Endothelial cell of umbilical vein (primary cell): ENCODE results near the gene ADGRD1. TPM values are rescaled to one million over a fixed set of nuclear protein-coding genes. Genes with fewer than 3 reads are reported as not detected.

ENCODE experiments used
- BruUV-seq: library from RNA; stranded (reverse); fragments of 400-500 nt; replicated peaks from 2 replicates; lab custom pipeline; 2021; lab: Mats Ljungman, UMichigan
- CTCF ChIA-PET: fragments of 300-600, 350-600 bp; sonication (Branson Sonifier 250); formaldehyde crosslinking; loops from one replicate; lab custom pipeline; 2021; ENCODE audit warnings: antibody characterized with exemption, inconsistent platforms; lab: Charles Lee
- POLR2A ChIA-PET: fragments of 300-600, 350-600 bp; sonication (Branson Sonifier 250); formaldehyde crosslinking; loops from one replicate; lab custom pipeline; 2021; ENCODE audit warnings: antibody characterized with exemption, inconsistent platforms; lab: Charles Lee
- DNase-seq: peaks from one replicate; pipeline ENCODE4 v3.0.0-alpha.2; 2011; ENCODE audit warnings: low read depth, low spot score
- FAIRE-seq: peaks from 2 replicates; lab custom pipeline; 2011; peaks lifted over from hg19 to GRCh38; lab: Jason Lieb, UNC
- H2AFZ ChIP-seq: 2 replicates; pipeline ENCODE4 v1.6.0; 2012; ENCODE audit warnings: low read depth, low read length, control low read depth, inconsistent platforms
- H3K27ac ChIP-seq: 2 replicates; pipeline ENCODE4 v1.5.1; 2011; ENCODE audit warnings: low read depth, mild to moderate bottlenecking, control low read depth, low read length, moderate library complexity; ENCODE audit not compliant: insufficient read depth
- H3K27me3 ChIP-seq, 2 experiments: 2 replicates each; pipeline versions ENCODE4 v1.6.0 to v1.6.1; 2011; ENCODE audit warnings: low read length in 2 of 2, mixed read lengths in 1 of 2; ENCODE audit not compliant: control insufficient read depth in 2 of 2, insufficient read depth in 2 of 2
- H3K36me3 ChIP-seq, 2 experiments: 2 replicates in 1 of 2; 3 replicates in 1 of 2; pipeline ENCODE4 v1.5.1; 2011; ENCODE audit warnings: low read length in 2 of 2, mild to moderate bottlenecking in 1 of 2, moderate library complexity in 1 of 2; ENCODE audit not compliant: control insufficient read depth in 2 of 2, insufficient read depth in 2 of 2; ENCODE audit errors: extremely low read depth in 1 of 2
- H3K4me1 ChIP-seq: 3 replicates; pipeline ENCODE4 v1.5.1; 2011; ENCODE audit warnings: mild to moderate bottlenecking, low read length; ENCODE audit not compliant: control insufficient read depth, insufficient read depth; ENCODE audit errors: extremely low read depth
- H3K4me2 ChIP-seq: 2 replicates; pipeline ENCODE4 v1.6.1; 2011; ENCODE audit warnings: low read length, control low read depth, mixed read lengths; ENCODE audit not compliant: insufficient read depth
- H3K4me3 ChIP-seq, 3 experiments: fragments of 200-600 bp in 1 of 3; sonication (generic), shearing (Covaris generic) in 1 of 3; replicated peaks in 1 of 3; 2 replicates each; pipeline ENCODE4 v1.5.1; 2011 to 2016; ENCODE audit warnings: control low read depth in 3 of 3, low read length in 3 of 3, mild to moderate bottlenecking in 2 of 3, inconsistent platforms in 1 of 3, low read depth in 1 of 3, moderate library complexity in 1 of 3; ENCODE audit not compliant: insufficient read depth in 1 of 3
- H3K79me2 ChIP-seq: 2 replicates; pipeline ENCODE4 v1.6.0; 2012; ENCODE audit warnings: low read length, inconsistent platforms; ENCODE audit not compliant: control insufficient read depth, insufficient read depth
- H3K9ac ChIP-seq: replicated peaks from 2 replicates; pipeline ENCODE3; 2011; ENCODE audit warnings: low read length, control low read depth; ENCODE audit not compliant: insufficient read depth; ENCODE audit errors: extremely low read depth
- H3K9me1 ChIP-seq: replicated peaks from 3 replicates; pipeline ENCODE4 v1.6.0; 2011; ENCODE audit warnings: mild to moderate bottlenecking, low read length; ENCODE audit not compliant: control insufficient read depth, insufficient read depth; ENCODE audit errors: extremely low read depth
- H3K9me3 ChIP-seq: replicated peaks from 2 replicates; pipeline ENCODE4 v1.5.1; 2012; ENCODE audit warnings: low read length, inconsistent platforms; ENCODE audit not compliant: control insufficient read depth, insufficient read depth
- H4K20me1 ChIP-seq: replicated peaks from 2 replicates; pipeline ENCODE3; 2011; ENCODE audit warnings: mild to moderate bottlenecking, low read length; ENCODE audit not compliant: control insufficient read depth, insufficient read depth; ENCODE audit errors: extremely low read depth
- EZH2 ChIP-seq: IDR thresholded peaks from 2 replicates; pipeline ENCODE4 v1.6.1; 2012; ENCODE audit warnings: borderline replicate concordance, low read depth, mild to moderate bottlenecking, moderate library complexity, low read length, inconsistent platforms; ENCODE audit not compliant: severe bottlenecking
- FOS ChIP-seq: IDR thresholded peaks from 2 replicates; pipeline ENCODE4 v1.6.1; 2011; ENCODE audit warnings: mild to moderate bottlenecking, low read length, moderate library complexity, borderline replicate concordance; ENCODE audit not compliant: insufficient read depth
- GATA2 ChIP-seq: IDR thresholded peaks from 2 replicates; pipeline ENCODE4 v1.7.0; 2011; ENCODE audit warnings: low read depth, mild to moderate bottlenecking, moderate library complexity, mixed read lengths, low read length; ENCODE audit not compliant: insufficient read length, insufficient read depth
- JUN ChIP-seq: IDR thresholded peaks from 2 replicates; pipeline ENCODE4 v1.6.1; 2011; ENCODE audit warnings: borderline replicate concordance, low read depth; ENCODE audit not compliant: insufficient read length, insufficient read depth
- MYC ChIP-seq: IDR thresholded peaks from one replicate; pipeline ENCODE4 v1.6.1; 2011; ENCODE audit warnings: mild to moderate bottlenecking, low read depth, low read length
- POLR2A ChIP-seq: IDR thresholded peaks from 2 replicates; pipeline ENCODE4 v1.6.1; 2012; ENCODE audit warnings: low read depth, mild to moderate bottlenecking, control low read depth, low read length
- POLR2AphosphoS5 ChIP-seq: IDR thresholded peaks from 2 replicates; pipeline ENCODE4 v1.6.1; 2012; ENCODE audit warnings: low read depth, mild to moderate bottlenecking, control low read depth, low read length, moderate library complexity; ENCODE audit not compliant: insufficient read depth
- dilution Hi-C: fragments of 300-500 bp; cut with MboI; formaldehyde crosslinking; loops from one replicate; pipeline ENCODE4 v1.15.0; 2019; ENCODE audit warnings: low sequenced_read_pairs; ENCODE audit not compliant: extremely low pct_ligation_motif_present
- intact Hi-C: fragments of 100-400 bp; cut with micrococcal nuclease; formaldehyde crosslinking; loops from one replicate; pipeline ENCODE4 v1.10.0; 2022
- polyA plus RNA-seq, 4 experiments: library from polyadenylated mRNA; depleted of rRNA in 3 of 4; stranded (reverse) in 3 of 4; unstranded in 1 of 4; fragments of >200 nt; gene quantifications; 2 replicates each; pipeline versions ENCODE4 v1.2.1 to v1.2.3, GENCODE V29; 2011 to 2012; ENCODE audit warnings: missing spikeins in 1 of 4
- total RNA-seq: library from RNA; stranded (reverse); gene quantifications from 2 replicates; pipeline ENCODE4 v1.2.3, GENCODE V29; 2021
- TF ChIP-seq, protein P1 (sequence below), 2 donors: IDR thresholded peaks; 1 replicate in 1 of 2; 2 replicates in 1 of 2; pipeline ENCODE4 v1.5.1; 2011; ENCODE audit warnings: low read length in 2 of 2, mild to moderate bottlenecking in 2 of 2, moderate library complexity in 2 of 2, control low read depth in 1 of 2, inconsistent platforms in 1 of 2, low read depth in 1 of 2; ENCODE audit not compliant: insufficient read depth in 1 of 2; ENCODE audit errors: extremely low read depth in 1 of 2
- TF ChIP-seq, protein P2 (sequence below): IDR thresholded peaks from 2 replicates; pipeline ENCODE4 v1.6.1; 2011; ENCODE audit not compliant: insufficient read depth, insufficient read length

Gene ADGRD1
- total and polyA plus RNA-seq, 2 donors (not counting 3 experiments of a cell fraction or from before 2014, with no cell fraction given) = 0.07 TPM; not detected in 1

DNA sequence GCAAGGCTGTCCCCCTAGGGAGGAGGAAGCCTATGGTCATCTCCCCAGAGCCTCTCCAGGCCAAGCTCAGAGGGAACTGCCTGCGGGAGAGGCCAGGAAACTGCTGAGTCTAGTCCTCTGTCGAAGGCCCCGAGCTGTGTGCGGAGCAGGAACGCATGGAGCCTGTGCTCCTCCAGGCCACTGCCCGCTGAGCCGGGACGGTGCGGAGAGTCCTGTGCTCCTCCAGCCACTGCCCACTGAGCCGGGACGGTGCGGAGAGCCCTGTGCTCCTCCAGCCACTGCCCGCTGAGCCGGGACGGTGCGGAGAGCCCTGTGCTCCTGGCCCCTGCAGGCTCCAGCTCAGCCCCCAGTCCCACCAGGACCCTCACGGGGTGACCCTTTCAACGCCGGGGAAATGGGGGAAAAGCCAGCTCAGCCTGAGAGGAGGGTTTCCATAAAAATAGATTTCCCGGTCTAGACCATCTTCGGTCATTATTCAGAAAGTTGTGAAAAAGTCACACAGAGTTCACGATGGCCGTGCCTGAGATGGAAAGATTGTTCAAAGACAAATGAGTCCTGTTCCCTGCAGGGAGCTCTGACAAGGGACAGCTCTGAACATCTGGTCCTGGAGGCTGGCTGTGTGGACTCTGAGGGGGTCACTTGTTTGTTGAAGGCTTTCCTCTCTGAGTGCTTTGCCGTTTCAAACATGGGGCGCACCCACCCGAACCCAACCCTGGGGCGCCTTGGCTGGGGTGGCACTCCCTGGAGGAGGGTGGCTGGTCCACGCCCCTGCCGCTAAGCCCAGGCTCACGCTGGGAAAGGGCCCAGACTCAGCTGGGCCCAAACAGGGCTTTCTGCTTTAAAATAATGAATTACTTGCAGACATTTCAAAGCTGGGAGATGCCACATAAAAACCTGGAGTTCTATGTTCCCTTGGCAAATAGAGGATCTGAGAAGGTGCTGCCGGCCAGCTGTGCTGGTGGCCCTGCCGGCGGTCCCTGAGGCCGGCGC is 85.5 kb downstream of the ADGRD1 start:
- no peaks in the 10 kb centered on the region for H3K27me3 ChIP-seq
- POLR2A ChIA-PET = no interaction called here
- no peak overlapping the region for H2AFZ ChIP-seq
- CTCF ChIA-PET = no interaction called here
- no peak overlapping the region for H3K4me3 ChIP-seq
- no peaks in the 10 kb centered on the region for H3K9me1 ChIP-seq
- no peaks in the 10 kb centered on the region for H3K36me3 ChIP-seq
- dilution Hi-C loops (no loop called here), intact Hi-C loops (no loop called here)
- H4K20me1 ChIP-seq = no peaks in the 10 kb centered on the region
- FAIRE-seq = no peak
- H3K4me1 ChIP-seq = no peaks in the 10 kb centered on the region
- H3K79me2 ChIP-seq = no peaks in the 10 kb centered on the region
- H3K9ac ChIP-seq = no peak overlapping the region
- no TSS peak for BruUV-seq
- no peak for TF ChIP-seq POLR2AphosphoS5
- no peak for TF ChIP-seq JUN
- TF ChIP-seq EZH2 = no peak
- TF ChIP-seq, protein P1, sequence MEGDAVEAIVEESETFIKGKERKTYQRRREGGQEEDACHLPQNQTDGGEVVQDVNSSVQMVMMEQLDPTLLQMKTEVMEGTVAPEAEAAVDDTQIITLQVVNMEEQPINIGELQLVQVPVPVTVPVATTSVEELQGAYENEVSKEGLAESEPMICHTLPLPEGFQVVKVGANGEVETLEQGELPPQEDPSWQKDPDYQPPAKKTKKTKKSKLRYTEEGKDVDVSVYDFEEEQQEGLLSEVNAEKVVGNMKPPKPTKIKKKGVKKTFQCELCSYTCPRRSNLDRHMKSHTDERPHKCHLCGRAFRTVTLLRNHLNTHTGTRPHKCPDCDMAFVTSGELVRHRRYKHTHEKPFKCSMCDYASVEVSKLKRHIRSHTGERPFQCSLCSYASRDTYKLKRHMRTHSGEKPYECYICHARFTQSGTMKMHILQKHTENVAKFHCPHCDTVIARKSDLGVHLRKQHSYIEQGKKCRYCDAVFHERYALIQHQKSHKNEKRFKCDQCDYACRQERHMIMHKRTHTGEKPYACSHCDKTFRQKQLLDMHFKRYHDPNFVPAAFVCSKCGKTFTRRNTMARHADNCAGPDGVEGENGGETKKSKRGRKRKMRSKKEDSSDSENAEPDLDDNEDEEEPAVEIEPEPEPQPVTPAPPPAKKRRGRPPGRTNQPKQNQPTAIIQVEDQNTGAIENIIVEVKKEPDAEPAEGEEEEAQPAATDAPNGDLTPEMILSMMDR (IDR thresholded peaks at IDR 0.05; ENCODE audit: extremely low read depth in 1 of 2, insufficient read depth in 1 of 2, low read depth in 1 of 2, low read length in 2 of 2) = no peak
- no peak for TF ChIP-seq GATA2
- TF ChIP-seq, protein P2, sequence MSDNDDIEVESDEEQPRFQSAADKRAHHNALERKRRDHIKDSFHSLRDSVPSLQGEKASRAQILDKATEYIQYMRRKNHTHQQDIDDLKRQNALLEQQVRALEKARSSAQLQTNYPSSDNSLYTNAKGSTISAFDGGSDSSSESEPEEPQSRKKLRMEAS = no peak
- TF ChIP-seq POLR2A = no peak
- TF ChIP-seq FOS = no peak
- no peak for TF ChIP-seq MYC
- H3K27ac ChIP-seq = no peak overlapping the region
- no peak overlapping the region for H3K4me2 ChIP-seq
- no peaks in the 10 kb centered on the region for H3K9me3 ChIP-seq
- DNase-seq = no peak
